Testis (tissue), 3 donors: Measurements from ENCODE around the gene ATP10A. TPM values are rescaled to one million over a fixed set of nuclear protein-coding genes. Genes with fewer than 3 reads are reported as not detected.

ENCODE experiments used
- DNase-seq: peaks from one replicate; pipeline ENCODE4 v3.0.0-alpha.2; 2019
- H3K27ac ChIP-seq, 2 donors: fragments of 200-600 bp; sonication (generic); one replicate each; pipeline ENCODE4 v1.5.1; 2019
- H3K27me3 ChIP-seq: fragments of 200-600 bp; sonication (generic); one replicate; pipeline ENCODE4 v1.5.1; 2019
- H3K36me3 ChIP-seq: fragments of 200-600 bp; sonication (generic); one replicate; pipeline ENCODE4 v1.5.1; 2017; ENCODE audit warnings: low read depth; ENCODE audit errors: missing control alignments
- H3K4me1 ChIP-seq: fragments of 200-600 bp; sonication (generic); one replicate; pipeline ENCODE4 v1.5.1; 2019
- H3K4me3 ChIP-seq, 2 donors: fragments of 200-600 bp; sonication (generic); one replicate each; pipeline ENCODE4 v1.5.1; 2017 to 2019
- H3K9me3 ChIP-seq: fragments of 200-600 bp; sonication (generic); one replicate; pipeline ENCODE4 v1.5.1; 2017
- CTCF ChIP-seq, 3 experiments: fragments of 450-650 bp in 2 of 3; fragments of 200-600 bp in 1 of 3; sonication (generic) in 1 of 3; IDR thresholded peaks; one replicate each; pipeline ENCODE4 v1.5.1; 2016 to 2019; ENCODE audit warnings: antibody characterized with exemption in 3 of 3, mild to moderate bottlenecking in 2 of 3, moderate library complexity in 1 of 3
- POLR2A ChIP-seq: fragments of 450-650 bp; IDR thresholded peaks from one replicate; pipeline ENCODE4 v1.6.1; 2017; ENCODE audit warnings: antibody characterized with exemption, mild to moderate bottlenecking, moderate library complexity
- WGBS, 2 donors: methylation state at CpG; one replicate each; pipeline ENCODE4 v1.1.5; 2018; 5-methylcytosine and 5-hydroxymethylcytosine counted together
- intact Hi-C: fragments of 100-400 bp; cut with DNase I; formaldehyde crosslinking; loops from one replicate; pipeline ENCODE4 v1.15.1; 2023; ENCODE audit warnings: low total_unique reads
- polyA plus RNA-seq: library from polyadenylated mRNA; stranded (reverse); fragments of 350-450 nt; fragmentation: Illumina TruSeq; extraction: RNeasy Lipid Tissue Mini Kit (QIAGEN cat#74804); gene quantifications from one replicate; pipeline ENCODE4 v1.2.3, GENCODE V29; 2014; ENCODE audit warnings: low read depth, low replicate concordance; ENCODE audit not compliant: insufficient read depth
- total RNA-seq, 2 donors: library from RNA; depleted of rRNA; stranded (reverse); fragments of >200 nt; gene quantifications; one replicate each; pipeline ENCODE4 v1.2.3, GENCODE V29; 2016

ATP10A gene
- total and polyA plus RNA-seq, 3 donors from 2014 or later, result 13.6 to 26.5 (median 22.8) TPM

GRCh38 chr15:25802285-25802830, 60.8 kb downstream of the ATP10A start:
- no peak for TF ChIP-seq POLR2A
- TF ChIP-seq CTCF (IDR thresholded peaks at IDR 0.05), result no peak
- DNase-seq, result no peak
- Histone ChIP-seq H3K36me3 (no peaks in the 10 kb centered on the region), H3K4me3 (no peak overlapping the region), H3K27ac (peak overlapping the region; percentile 39 to 67), H3K9me3 (no peaks in the 10 kb centered on the region), H3K27me3 (no peaks in the 10 kb centered on the region), H3K4me1 (peaks cover 41% of the 10 kb centered on the region)
- intact Hi-C loops, result no loop called here
- 74 to 83% methylated on average over 11 to 16 of the region's 16 CpGs for WGBS, 2 donors

GRCh38 chr15:25801586-25802284, 61.4 kb downstream of the ATP10A start:
- Histone ChIP-seq H3K27ac (peak overlapping the region; percentile 45 to 67), H3K4me3 (no peak overlapping the region), H3K9me3 (no peaks in the 10 kb centered on the region), H3K27me3 (no peaks in the 10 kb centered on the region), H3K36me3 (no peaks in the 10 kb centered on the region), H3K4me1 (peaks cover 47% of the 10 kb centered on the region)
- DNase-seq, result peak; percentile 69
- intact Hi-C loops, result no loop called here
- 55 to 77% methylated on average over 20 to 24 of the region's 24 CpGs for WGBS, 2 donors
- TF ChIP-seq POLR2A (no peak), CTCF (IDR thresholded peaks at IDR 0.05) (no peak)

- peaks cover 52% of the 10 kb centered on the region for H3K4me1 ChIP-seq
Measured at GRCh38 chr15:25800761-25801515, 62.2 kb downstream of the ATP10A start.

GRCh38 chr15:25799906-25800700, 63.0 kb downstream of the ATP10A start:
- Histone ChIP-seq H3K27me3 (no peaks in the 10 kb centered on the region), H3K27ac (peak overlapping the region in 1 of 2 donors; percentile 67), H3K36me3 (no peaks in the 10 kb centered on the region), H3K4me1 (peaks cover 52% of the 10 kb centered on the region), H3K9me3 (no peaks in the 10 kb centered on the region), H3K4me3 (no peak overlapping the region)
- 54 to 62% methylated on average over 19 of the region's 19 CpGs for WGBS, 2 donors
- TF ChIP-seq POLR2A (no peak), CTCF (IDR thresholded peaks at IDR 0.05) (no peak)
- no peak for DNase-seq
- intact Hi-C loops, result no loop called here

More at GRCh38 chr15:25800761-25801515, 62.2 kb downstream of the ATP10A start:
- Histone ChIP-seq H3K4me3 (no peak overlapping the region), H3K36me3 (no peaks in the 10 kb centered on the region), H3K27me3 (no peaks in the 10 kb centered on the region), H3K27ac (peak overlapping the region; percentile 45 to 67), H3K9me3 (no peaks in the 10 kb centered on the region)
- TF ChIP-seq POLR2A, result no peak
- TF ChIP-seq CTCF (IDR thresholded peaks at IDR 0.05), result no peak
- intact Hi-C loops, result no loop called here
- DNase-seq, result no peak
- WGBS, 2 donors, result 77 to 82% methylated on average over 6 to 10 of the region's 10 CpGs
